ENCODE data around the gene SLK.

Gene SLK

DNA sequence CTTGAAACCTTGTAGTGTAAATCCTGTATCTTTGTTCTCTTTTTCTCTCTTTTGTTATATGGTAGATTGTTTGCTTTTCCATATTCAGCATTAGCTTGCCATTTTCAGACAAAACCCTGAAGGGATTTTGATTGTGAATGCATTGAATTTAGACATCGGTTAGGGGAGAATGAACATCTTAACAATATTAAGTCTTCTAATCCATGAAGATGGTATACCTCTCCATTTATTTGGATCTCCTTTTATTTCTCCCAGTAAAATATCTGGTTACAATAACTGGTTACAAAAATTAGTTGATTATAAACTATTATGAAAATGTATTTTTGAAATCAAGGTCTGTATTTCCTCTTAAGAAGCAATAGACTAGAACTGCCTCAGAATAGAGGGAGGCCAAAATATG lies 12.4 kb upstream of the SLK start:
- H3K4me3 ChIP-seq (ENCODE audit: insufficient read length, low read depth): no peak overlapping the region
- no peaks in the 10 kb centered on the region for H3K4me1 ChIP-seq (ENCODE audit: insufficient read depth, insufficient read length)
- H3K9ac ChIP-seq (ENCODE audit: insufficient read length, low read depth): no peak overlapping the region
- no peaks in the 10 kb centered on the region for H3K27me3 ChIP-seq (ENCODE audit: insufficient read depth, insufficient read length)
- H3K36me3 ChIP-seq (ENCODE audit: insufficient read depth, insufficient read length, low read length): no peaks in the 10 kb centered on the region
- TF ChIP-seq SUZ12 (IDR thresholded peaks at IDR 0.05; ENCODE audit: extremely low read depth, insufficient read depth, insufficient read length): no peak
- TF ChIP-seq YY1 (IDR thresholded peaks at IDR 0.05; ENCODE audit: insufficient read depth, insufficient read length): no peak
- no peak for TF ChIP-seq ZNF274 (IDR thresholded peaks at IDR 0.05; ENCODE audit: low read depth, low read length)
- no peak for DNase-seq (ENCODE audit: low read depth, low spot score)
- H3K9me3 ChIP-seq (ENCODE audit: insufficient read depth, low read length): peaks cover 12% of the 10 kb centered on the region; the same call in 1 of the 2 replicates

DNA sequence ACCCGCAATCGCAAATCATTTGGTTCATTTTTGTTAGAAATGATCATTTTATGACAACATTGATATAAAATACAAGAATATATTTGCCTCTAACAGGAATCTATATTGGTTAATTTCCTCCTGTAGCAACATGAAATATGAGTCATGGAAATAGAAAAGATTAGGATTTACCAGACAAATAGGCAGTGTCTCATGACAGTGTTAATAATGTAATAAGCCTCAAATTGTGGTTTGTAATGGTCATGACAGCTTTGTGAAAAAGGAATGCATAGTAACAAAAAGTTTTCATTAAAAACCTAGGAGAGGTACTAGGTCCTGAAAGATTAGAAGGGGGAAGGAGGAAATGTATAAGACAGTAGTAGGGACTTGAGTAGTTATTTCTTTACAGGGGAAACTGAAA lies 7.9 kb upstream of the SLK start:
- H3K4me3 ChIP-seq (ENCODE audit: insufficient read length, low read depth): no peak overlapping the region
- H3K9ac ChIP-seq (ENCODE audit: insufficient read length, low read depth): no peak overlapping the region
- no peak for DNase-seq (ENCODE audit: low read depth, low spot score)
- no peaks in the 10 kb centered on the region for H3K36me3 ChIP-seq (ENCODE audit: insufficient read depth, insufficient read length, low read length)
- TF ChIP-seq YY1 (IDR thresholded peaks at IDR 0.05; ENCODE audit: insufficient read depth, insufficient read length) (no peak), ZNF274 (IDR thresholded peaks at IDR 0.05; ENCODE audit: low read depth, low read length) (no peak), SUZ12 (IDR thresholded peaks at IDR 0.05; ENCODE audit: extremely low read depth, insufficient read depth, insufficient read length) (no peak)
- no peaks in the 10 kb centered on the region for H3K4me1 ChIP-seq (ENCODE audit: insufficient read depth, insufficient read length)
- H3K27me3 ChIP-seq (ENCODE audit: insufficient read depth, insufficient read length): no peaks in the 10 kb centered on the region
- peaks cover 12% of the 10 kb centered on the region; the same call in 1 of the 2 replicates for H3K9me3 ChIP-seq (ENCODE audit: insufficient read depth, low read length)

DNA sequence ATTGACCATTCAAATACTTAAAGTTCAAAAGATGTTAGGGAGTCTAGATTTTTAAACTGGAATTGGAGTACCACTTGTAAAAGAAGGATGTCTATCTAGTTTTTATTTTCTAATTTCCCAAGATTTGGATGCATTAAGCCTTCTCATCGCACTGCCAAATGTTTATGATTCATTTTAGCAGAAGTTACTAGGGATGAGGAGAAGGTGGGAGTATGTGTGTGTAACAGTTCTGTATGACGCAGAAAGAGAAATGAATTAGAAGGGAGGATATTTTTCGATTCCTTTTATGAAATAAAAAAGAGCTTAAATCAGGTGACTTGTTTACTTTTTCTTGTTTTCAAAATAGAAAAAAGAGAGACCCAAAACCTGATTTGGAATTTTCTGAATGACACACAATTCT lies 6.8 kb upstream of the SLK start:
- Histone ChIP-seq H3K27me3 (ENCODE audit: insufficient read depth, insufficient read length) (no peaks in the 10 kb centered on the region), H3K36me3 (ENCODE audit: insufficient read depth, insufficient read length, low read length) (no peaks in the 10 kb centered on the region), H3K4me3 (ENCODE audit: insufficient read length, low read depth) (no peak overlapping the region), H3K9me3 (ENCODE audit: insufficient read depth, low read length) (0 out of 2 replicates have a peak, but pooled peaks cover 1% of the 10 kb centered on the region), H3K9ac (ENCODE audit: insufficient read length, low read depth) (no peak overlapping the region), H3K4me1 (ENCODE audit: insufficient read depth, insufficient read length) (no peaks in the 10 kb centered on the region)
- TF ChIP-seq YY1 (IDR thresholded peaks at IDR 0.05; ENCODE audit: insufficient read depth, insufficient read length): no peak
- TF ChIP-seq SUZ12 (IDR thresholded peaks at IDR 0.05; ENCODE audit: extremely low read depth, insufficient read depth, insufficient read length): no peak
- TF ChIP-seq ZNF274 (IDR thresholded peaks at IDR 0.05; ENCODE audit: low read depth, low read length): no peak
- DNase-seq (ENCODE audit: low read depth, low spot score): no peak

DNA sequence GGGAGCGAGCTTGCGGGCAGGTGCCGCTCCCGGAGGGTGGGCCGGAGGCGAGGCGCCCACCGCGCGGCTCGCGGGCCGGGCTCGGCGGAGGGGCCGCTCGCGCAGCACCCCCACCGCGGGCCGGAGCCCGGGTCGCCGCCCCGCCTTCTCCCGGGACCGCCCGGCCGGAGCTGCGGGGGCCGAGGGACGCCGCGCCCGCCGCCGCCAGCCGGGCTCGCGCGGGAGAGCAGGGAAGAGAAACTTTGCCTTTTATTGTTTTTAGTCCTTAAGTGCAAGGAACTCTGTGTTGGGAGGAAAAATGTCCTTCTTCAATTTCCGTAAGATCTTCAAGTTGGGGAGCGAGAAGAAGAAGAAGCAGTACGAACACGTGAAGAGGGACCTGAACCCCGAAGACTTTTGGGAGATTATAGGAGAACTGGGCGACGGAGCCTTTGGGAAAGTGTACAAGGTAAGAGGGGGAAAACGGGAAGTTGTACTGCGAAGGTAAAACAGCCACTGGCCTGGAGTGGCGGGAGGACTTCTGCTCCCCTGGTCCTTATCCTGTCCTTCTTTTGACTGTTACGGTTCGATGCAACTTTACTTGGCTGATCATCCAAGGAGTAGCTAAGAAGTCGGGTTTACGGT lies 620 bp downstream of the SLK start:
- H3K27me3 ChIP-seq (ENCODE audit: insufficient read depth, insufficient read length): no peaks in the 10 kb centered on the region
- H3K36me3 ChIP-seq (ENCODE audit: insufficient read depth, insufficient read length, low read length): no peaks in the 10 kb centered on the region
- H3K4me3 ChIP-seq (ENCODE audit: insufficient read length, low read depth): peak overlapping the region; percentile 71
- peak overlapping the region; percentile 79 for H3K9ac ChIP-seq (ENCODE audit: insufficient read length, low read depth)
- no peak for DNase-seq (ENCODE audit: low read depth, low spot score)
- no peaks in the 10 kb centered on the region for H3K9me3 ChIP-seq (ENCODE audit: insufficient read depth, low read length)
- TF ChIP-seq YY1 (IDR thresholded peaks at IDR 0.05; ENCODE audit: insufficient read depth, insufficient read length) (no peak), ZNF274 (IDR thresholded peaks at IDR 0.05; ENCODE audit: low read depth, low read length) (no peak), SUZ12 (IDR thresholded peaks at IDR 0.05; ENCODE audit: extremely low read depth, insufficient read depth, insufficient read length) (no peak)
- H3K4me1 ChIP-seq (ENCODE audit: insufficient read depth, insufficient read length): peaks cover 3% of the 10 kb centered on the region

DNA sequence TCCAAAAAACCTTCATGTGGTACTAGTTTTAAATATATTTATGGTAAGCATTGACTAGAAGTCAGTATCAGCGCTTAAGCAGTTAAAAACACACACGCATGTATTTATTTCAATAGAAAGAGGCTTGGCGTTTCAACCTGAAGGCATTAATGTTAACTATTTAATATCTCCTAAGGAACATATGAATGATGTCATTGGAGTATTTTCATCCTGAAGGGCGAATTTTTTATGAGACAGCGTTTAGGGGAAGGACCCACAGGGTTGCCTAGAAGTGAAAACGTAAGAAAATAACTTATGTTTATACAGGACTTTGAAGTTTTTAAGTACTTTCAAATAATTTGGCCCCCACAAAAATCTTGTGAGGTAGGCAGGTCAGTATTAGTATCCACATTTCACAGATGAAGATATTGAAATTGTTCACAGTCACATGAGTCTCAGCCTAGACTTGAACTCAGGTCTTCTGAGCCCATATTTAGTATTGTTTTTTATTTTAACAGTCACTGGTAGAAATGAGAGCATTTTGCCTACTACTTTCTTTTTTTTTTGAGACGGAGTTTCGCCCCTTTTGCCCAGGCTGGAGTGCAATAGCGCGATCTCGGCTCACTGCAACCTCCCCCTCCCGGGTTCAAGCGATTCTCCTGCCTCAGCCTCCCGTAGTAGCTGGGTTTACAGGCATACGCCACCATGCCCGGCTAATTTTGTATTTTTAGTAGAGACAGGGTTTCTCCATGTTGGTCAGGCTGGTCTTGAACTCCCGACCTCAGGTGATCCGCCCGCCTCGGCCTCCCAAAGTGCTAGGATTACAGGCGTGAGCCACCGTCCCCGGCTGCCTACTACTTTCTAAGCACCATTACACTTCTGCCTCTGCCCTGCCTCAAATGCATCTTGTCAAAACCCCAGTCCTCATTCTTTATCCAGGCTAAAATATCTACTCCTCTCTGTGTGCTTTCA lies 1.8 kb downstream of the SLK start:
- Histone ChIP-seq H3K9ac (ENCODE audit: insufficient read length, low read depth) (no peak overlapping the region), H3K9me3 (ENCODE audit: insufficient read depth, low read length) (no peaks in the 10 kb centered on the region), H3K27me3 (ENCODE audit: insufficient read depth, insufficient read length) (no peaks in the 10 kb centered on the region), H3K4me1 (ENCODE audit: insufficient read depth, insufficient read length) (peaks cover 3% of the 10 kb centered on the region), H3K36me3 (ENCODE audit: insufficient read depth, insufficient read length, low read length) (no peaks in the 10 kb centered on the region), H3K4me3 (ENCODE audit: insufficient read length, low read depth) (peak overlapping the region; percentile 71)
- no peak for TF ChIP-seq YY1 (IDR thresholded peaks at IDR 0.05; ENCODE audit: insufficient read depth, insufficient read length)
- no peak for TF ChIP-seq SUZ12 (IDR thresholded peaks at IDR 0.05; ENCODE audit: extremely low read depth, insufficient read depth, insufficient read length)
- TF ChIP-seq ZNF274 (IDR thresholded peaks at IDR 0.05; ENCODE audit: low read depth, low read length): no peak
- DNase-seq (ENCODE audit: low read depth, low spot score): no peak

DNA sequence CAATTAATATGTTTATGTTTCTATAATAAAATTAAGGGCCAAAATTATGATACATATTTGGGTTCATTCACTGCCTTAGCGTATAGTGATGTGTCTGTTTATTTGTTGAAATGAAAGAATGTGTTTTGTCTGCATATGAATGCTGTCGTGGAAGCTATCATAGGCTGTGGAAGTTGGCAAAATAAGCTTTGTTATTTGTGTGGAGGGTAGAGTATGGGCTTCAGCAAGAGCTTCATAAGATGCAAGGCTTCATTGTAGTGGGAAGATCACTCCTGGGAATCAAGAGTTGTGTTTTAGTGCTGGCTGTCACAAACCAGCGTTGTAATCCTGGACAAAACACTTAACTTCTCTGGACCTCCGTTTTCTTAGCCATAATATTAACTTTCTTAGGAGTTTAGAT lies 2.5 kb downstream of the SLK start:
- Histone ChIP-seq H3K9ac (ENCODE audit: insufficient read length, low read depth) (no peak overlapping the region), H3K4me1 (ENCODE audit: insufficient read depth, insufficient read length) (peaks cover 3% of the 10 kb centered on the region), H3K27me3 (ENCODE audit: insufficient read depth, insufficient read length) (no peaks in the 10 kb centered on the region), H3K9me3 (ENCODE audit: insufficient read depth, low read length) (no peaks in the 10 kb centered on the region), H3K4me3 (ENCODE audit: insufficient read length, low read depth) (peak overlapping the region; percentile 19), H3K36me3 (ENCODE audit: insufficient read depth, insufficient read length, low read length) (no peaks in the 10 kb centered on the region)
- TF ChIP-seq SUZ12 (IDR thresholded peaks at IDR 0.05; ENCODE audit: extremely low read depth, insufficient read depth, insufficient read length) (no peak), YY1 (IDR thresholded peaks at IDR 0.05; ENCODE audit: insufficient read depth, insufficient read length) (no peak), ZNF274 (IDR thresholded peaks at IDR 0.05; ENCODE audit: low read depth, low read length) (no peak)
- DNase-seq (ENCODE audit: low read depth, low spot score): no peak
